GM18526 (cell line): Measurements from ENCODE around the gene PITX2.

Experiments
- POLR2A ChIP-seq: IDR thresholded peaks from 3 replicates; pipeline ENCODE4 v1.6.1; 2011; ENCODE audit not compliant: insufficient read length; ENCODE audit errors: extremely low read depth

The PITX2 gene

DNA sequence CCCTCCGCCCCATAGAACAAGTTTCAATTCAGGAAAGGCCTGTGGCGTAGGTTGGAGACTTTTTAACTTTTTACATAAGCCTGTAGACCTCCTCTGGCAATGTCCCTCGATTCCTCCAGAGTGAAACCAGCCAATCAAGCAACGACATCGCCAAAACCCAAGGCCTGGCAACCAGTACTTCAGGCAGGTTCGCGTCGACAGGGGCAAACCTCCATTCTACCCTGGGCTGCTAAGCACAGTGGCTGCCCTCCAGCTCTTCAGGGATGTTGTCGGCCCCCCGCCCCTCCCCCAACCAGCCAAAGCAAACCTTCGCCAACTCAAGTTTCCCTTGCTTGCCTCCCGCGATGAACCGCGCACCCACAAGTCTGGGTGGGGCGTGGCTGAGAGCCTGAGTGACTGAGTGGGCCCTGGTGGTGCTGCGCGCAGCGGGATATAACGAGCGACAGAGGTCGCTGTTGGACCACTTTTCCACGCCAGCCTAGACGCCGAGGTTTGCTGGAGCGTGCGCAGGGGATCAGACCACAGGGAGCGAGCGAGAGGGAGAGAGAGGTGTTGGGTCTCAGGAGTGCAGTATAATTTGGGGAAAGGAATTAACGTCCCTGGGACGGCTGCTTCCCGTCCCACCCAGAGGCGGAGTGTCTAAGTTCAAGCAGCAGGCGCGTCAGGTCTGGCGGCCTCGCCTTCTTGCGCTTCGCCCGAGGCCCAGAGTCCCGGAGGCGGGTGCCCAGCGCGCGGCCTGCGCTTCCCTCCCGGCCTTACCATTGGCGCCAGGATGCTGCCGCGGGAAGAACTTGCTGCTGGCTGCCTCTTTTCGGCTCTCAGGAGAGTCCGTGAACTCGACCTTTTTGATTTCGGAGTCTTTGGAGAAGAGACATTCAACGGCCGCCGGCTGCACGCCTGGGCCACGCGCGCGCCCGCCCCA is 9.0 kb upstream of the PITX2 start:
- TF ChIP-seq POLR2A = no peak

GRCh38 chr4:110630688-110631402 is 8.0 kb upstream of the PITX2 start:
- no peak for TF ChIP-seq POLR2A

DNA sequence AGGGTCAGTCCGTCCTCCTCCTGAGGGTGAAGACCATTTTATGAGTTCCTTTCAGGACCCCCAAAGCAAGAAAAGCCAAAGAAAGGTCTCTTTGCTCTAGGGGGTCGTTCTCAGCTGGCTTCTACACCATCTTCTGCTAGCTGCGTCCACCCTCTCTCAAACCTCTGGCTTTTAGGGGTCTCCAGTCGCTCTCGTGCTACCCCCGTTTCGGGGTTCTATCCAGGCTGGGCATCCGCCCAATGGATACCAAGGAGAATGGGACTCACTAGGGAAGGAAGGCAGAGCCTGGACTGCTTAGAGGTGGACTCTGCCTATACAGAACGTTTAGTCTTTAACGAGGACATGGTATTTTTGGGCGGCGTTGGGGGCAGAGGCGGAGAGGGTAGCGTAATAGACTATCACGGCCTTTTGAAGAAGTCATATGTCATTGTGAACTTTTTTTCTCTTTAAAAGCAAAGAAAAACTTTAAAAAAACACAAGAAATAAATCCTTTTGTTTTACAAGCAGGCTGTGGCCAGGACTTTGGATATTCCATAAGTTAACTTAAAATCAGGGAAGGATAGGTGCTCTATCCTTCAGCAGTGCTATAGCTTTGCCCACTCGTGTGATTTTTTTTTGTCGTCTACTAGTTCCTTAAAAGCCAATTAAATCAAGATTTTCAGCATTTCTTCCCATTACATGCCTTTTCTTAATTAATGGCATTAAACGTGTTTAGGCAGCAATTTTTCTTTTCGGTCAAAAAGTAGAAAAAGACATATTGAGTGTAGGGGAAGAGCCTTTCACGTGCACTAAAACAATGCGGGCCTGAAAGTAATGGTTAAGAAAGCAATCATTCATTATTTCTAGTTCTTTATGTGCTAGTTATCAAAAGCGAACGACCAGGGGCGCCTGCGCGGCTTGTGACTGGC is 7.2 kb upstream of the PITX2 start:
- no peak for TF ChIP-seq POLR2A

DNA sequence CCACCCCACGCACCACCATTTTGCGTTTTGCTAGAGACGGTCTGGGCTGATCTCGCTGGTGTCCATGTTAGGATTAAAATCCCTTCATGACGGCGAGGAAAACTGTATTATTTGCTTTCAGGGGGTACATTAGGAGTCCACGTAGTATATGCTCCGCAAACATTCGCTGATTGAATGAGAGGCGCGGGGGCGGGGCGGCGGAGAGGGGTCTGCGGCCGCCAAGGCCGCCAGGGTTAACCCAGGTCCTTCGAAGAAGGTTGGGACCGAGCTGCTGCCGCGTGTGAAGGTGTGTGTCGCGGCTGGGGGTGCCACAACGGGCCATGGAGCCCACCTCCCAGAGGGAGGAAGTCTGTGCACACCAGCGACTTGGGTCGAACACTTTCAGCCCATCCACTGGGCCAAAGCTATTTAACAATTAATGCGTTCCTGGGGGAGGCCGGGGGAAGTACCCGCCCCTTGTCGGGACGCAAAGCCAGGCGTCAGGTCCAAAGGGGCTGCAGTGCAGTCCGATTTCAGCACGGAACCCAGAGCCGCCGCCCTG is 6.4 kb upstream of the PITX2 start:
- TF ChIP-seq POLR2A = no peak

DNA sequence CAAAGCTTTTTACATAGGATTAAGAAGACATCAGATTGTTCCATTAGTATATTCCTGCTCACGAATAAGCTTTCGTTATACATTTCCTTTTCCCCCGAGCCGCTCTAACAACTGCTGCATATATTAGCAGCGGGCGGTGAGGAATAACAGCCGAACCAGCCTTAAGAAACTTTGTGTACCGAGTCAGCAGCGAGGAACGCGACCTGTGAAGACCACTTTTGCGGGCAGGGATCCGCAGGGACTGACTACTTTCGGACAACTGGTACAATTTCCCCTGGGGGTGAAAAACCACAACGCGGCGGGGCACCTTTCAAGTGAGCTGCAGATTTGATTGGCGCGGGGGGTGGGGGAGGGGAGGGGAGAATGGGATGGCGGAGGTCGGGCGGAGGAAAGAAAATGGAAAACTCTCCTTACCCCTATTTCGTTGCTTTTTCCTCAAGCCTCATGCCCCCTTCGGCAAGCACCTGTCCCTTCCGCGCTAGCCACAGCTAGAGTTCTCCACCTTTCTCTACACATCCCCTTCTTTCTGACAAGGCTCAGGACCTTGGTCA is 5.9 kb upstream of the PITX2 start:
- TF ChIP-seq POLR2A = no peak

DNA sequence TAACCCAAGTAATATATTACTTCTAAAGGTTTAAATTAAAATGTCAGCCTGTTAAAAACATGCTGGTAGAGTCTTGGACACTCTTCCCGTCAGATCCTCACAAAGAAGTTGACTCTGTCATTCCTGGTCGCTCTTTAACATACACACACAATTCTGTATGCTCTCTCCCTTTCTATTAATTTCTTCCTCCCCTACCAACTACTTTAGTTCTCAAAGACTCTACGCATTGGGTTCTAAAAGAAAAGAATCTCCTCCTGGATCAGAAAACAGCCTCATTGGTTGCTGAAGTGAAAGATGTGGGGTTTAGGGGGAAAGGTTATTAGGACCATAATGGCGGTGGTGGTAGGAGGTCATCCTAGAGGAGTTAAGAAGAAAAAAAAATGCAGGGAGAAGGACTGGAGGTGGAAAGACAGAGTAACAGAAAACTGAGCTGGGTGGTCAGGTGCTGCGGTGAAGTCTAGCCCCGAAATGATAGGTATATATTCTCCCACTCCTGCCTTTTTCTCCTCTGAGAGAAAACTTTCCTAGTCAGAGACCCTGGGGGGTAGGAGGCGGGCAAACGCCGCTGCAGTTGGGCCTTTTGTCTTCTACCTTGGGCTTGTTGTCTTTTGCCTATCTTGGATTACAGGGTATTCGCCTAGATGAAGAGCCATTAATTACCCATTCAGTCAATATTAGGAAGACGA is 5.2 kb upstream of the PITX2 start:
- TF ChIP-seq POLR2A = no peak

- no peak for TF ChIP-seq POLR2A
Observed at GRCh38 chr4:110626532-110627153, 3.8 kb upstream of the PITX2 start.

GRCh38 chr4:110625576-110626257 is 2.8 kb upstream of the PITX2 start:
- no peak for TF ChIP-seq POLR2A

DNA sequence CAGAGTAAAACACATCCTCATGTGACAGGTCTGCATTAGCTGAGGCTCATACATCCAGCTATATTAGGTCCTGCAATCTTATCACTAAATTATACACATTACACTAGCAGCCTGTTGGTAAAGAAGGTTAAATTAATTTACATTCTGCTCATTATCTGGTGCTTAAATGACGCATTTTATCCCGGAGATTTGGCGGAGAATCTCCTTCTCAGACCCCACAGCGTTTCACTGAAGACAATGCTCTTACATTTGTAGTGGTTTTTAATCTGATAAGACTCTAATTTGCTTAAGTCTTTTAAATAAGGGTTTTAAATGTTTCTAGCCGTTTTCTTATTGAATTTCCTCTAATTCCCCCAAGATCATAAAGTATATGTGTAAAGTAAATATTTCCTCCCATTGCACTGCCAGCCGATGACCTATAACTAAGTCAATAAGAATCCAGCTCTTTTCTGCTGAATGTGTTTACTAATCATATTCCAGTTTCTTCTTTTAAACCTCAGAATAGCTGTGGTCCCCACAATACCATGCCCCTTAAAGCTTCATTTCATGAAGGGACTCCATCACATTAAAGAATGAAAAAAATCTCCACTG is 2.1 kb upstream of the PITX2 start:
- no peak for TF ChIP-seq POLR2A

GRCh38 chr4:110624398-110624780 is 1.5 kb upstream of the PITX2 start:
- TF ChIP-seq POLR2A = no peak

DNA sequence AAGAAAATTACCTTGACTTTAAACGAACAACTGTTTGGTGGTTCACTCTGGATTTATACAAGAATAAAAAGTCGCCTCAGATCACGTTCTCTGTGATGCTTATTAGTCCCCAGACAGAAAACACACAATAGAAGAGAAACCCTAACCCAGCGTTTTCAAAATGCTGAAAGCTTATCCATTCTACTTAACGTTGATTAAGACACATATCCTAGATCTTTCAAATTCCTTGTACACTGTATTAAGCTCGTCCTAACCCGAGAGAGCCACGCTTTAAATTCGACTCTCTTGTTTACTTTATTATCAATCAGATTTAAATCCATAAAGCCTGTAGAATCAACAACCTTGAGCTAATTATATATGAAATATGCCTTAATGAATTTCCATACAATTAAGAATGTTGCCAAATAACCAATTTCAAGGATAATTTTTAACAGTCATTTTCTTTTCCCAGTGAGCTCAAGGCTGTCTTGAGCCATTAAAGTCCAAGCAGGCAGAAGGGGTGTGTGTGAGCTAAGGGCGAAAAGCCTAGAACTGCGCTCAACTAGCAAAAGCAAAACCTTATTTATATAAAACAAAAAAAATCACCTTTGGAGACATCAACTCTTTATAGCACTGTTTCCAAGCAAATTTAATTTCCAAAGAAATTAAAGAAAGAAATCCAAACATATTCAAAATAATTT is 981 bp upstream of the PITX2 start:
- TF ChIP-seq POLR2A = no peak

GRCh38 chr4:110621839-110622751 is 782 bp downstream of the PITX2 start:
- no peak for TF ChIP-seq POLR2A
